ENCODE results near the gene CPED1. TPM values are rescaled to one million over a fixed set of nuclear protein-coding genes. Genes with fewer than 3 reads are reported as not detected.
A peak's percentile ranks its signal among the peaks of the same experiment; 100 is the strongest.

Gene CPED1
- 10 to 100 TPM; 12.9 to 31.6 (median 18.1) TPM for total RNA-seq

- Histone ChIP-seq H3K27me3 (no peaks in the 10 kb centered on the region), H3K4me1 (peaks cover 8 to 25% (median 15%) of the 10 kb centered on the region in 4 donors), H3K9me3 (no peaks in the 10 kb centered on the region), H3K27ac (peak within 1 kb of the TSS; percentile 66 to 88 (median 82)), H3K36me3 (no peaks in the 10 kb centered on the region), H3K4me3 (peak within 1 kb of the TSS; percentile 25 to 49 (median 42))
- DNase-seq = peak; percentile 72 to 95
- peak; percentile 38 to 75 for TF ChIP-seq POLR2AphosphoS5 (IDR thresholded peaks at IDR 0.05)
- TF ChIP-seq EP300 (IDR thresholded peaks at IDR 0.05) = no peak
- TF ChIP-seq, protein P1, sequence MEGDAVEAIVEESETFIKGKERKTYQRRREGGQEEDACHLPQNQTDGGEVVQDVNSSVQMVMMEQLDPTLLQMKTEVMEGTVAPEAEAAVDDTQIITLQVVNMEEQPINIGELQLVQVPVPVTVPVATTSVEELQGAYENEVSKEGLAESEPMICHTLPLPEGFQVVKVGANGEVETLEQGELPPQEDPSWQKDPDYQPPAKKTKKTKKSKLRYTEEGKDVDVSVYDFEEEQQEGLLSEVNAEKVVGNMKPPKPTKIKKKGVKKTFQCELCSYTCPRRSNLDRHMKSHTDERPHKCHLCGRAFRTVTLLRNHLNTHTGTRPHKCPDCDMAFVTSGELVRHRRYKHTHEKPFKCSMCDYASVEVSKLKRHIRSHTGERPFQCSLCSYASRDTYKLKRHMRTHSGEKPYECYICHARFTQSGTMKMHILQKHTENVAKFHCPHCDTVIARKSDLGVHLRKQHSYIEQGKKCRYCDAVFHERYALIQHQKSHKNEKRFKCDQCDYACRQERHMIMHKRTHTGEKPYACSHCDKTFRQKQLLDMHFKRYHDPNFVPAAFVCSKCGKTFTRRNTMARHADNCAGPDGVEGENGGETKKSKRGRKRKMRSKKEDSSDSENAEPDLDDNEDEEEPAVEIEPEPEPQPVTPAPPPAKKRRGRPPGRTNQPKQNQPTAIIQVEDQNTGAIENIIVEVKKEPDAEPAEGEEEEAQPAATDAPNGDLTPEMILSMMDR (IDR thresholded peaks at IDR 0.05) = peak in 1 of 6 experiments; percentile 9
- TF ChIP-seq POLR2A (IDR thresholded peaks at IDR 0.05) = peak in 1 of 4 donors; percentile 30
- 1 to 3% methylated on average over 19 to 27 of the region's 27 CpGs for WGBS, 2 donors
- ATAC-seq (ENCODE audit: low FRiP score in 2 of 2) = peak; percentile 91 to 93
These were observed at the start of gene CPED1 for GRCh38 chr7:120988591-120989256. CPED1 (plus strand) TSS chr7:120988711; CDS start chr7:120989622, 911 bp downstream.

GRCh38 chr7:120939345-120939744, 49.2 kb upstream of the CPED1 start:
- ATAC-seq (ENCODE audit: low FRiP score in 2 of 2) (no peak), DNase-seq (no peak)
- Histone ChIP-seq H3K36me3 (no peaks in the 10 kb centered on the region), H3K9me3 (no peaks in the 10 kb centered on the region), H3K27ac (no peak overlapping the region), H3K27me3 (no peaks in the 10 kb centered on the region), H3K4me3 (no peak overlapping the region), H3K4me1 (peaks cover 0 to 8% (median 1%) of the 10 kb centered on the region in 4 donors)
- no peak for TF ChIP-seq EP300 (IDR thresholded peaks at IDR 0.05)
- WGBS, 2 donors = 61 to 97% methylated on average over 3 of the region's 3 CpGs

DNA sequence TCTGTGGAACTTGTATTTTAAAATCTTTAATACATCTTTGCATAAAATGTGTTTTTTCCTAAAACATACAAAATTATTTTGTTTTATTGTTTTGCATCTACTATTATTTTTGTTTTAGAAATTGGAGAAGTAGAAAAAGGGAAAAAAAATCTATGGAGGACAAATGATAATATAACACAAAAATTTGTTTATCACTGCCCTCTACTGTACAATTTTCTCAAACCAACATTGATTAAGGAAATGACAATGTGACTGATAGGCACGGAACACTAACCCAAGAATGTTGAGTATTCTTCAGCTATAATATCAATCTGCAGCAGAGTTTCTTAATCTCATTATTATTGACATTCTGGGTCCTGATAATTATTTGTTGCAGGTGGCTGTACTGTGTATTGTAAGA, 47.4 kb upstream of the CPED1 start:
- TF ChIP-seq POLR2AphosphoS5 (IDR thresholded peaks at IDR 0.05) = no peak
- no peak for TF ChIP-seq EP300 (IDR thresholded peaks at IDR 0.05)
- TF ChIP-seq, protein P1 (IDR thresholded peaks at IDR 0.05) = peak in 4 of 6 experiments; percentile 7 to 32 (median 21)
- Histone ChIP-seq H3K4me3 (no peak overlapping the region), H3K36me3 (no peaks in the 10 kb centered on the region), H3K9me3 (no peaks in the 10 kb centered on the region), H3K27ac (no peak overlapping the region), H3K27me3 (no peaks in the 10 kb centered on the region), H3K4me1 (peaks cover 0 to 8% (median 1%) of the 10 kb centered on the region in 4 donors)
- no peak for DNase-seq
- 7 to 10% methylated on average over 1 of the region's 1 CpG for WGBS, 2 donors
- peak in 1 of 2 donors; percentile 59 for ATAC-seq (ENCODE audit: low FRiP score in 2 of 2)

DNA sequence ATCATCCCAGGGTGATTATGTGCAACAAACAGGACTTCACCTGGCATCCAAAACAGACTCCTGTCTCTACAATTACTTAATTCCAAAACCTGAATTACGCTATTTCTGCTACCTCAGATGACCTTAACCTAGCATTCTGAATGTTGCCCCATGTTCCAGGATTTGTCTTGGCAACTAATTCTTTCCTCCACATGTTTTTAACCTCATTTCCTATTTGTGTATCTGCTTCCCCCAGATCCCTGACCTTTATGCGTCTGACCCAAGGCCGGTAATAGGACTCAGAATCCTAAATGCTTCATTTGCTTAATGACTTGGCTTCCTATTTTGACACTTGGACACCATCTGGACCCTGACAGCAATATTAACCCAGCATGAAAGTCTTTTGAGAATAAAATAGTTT, 46.7 kb upstream of the CPED1 start:
- ATAC-seq (ENCODE audit: low FRiP score in 2 of 2) (no peak), DNase-seq (no peak)
- TF ChIP-seq POLR2A (IDR thresholded peaks at IDR 0.05) (no peak), EP300 (IDR thresholded peaks at IDR 0.05) (peak in 2 of 4 donors; percentile 32 to 40), POLR2AphosphoS5 (IDR thresholded peaks at IDR 0.05) (peak in 1 of 2 donors; percentile 32)
- TF ChIP-seq, protein P1 (IDR thresholded peaks at IDR 0.05) = no peak
- no peak overlapping the region for H3K27ac ChIP-seq
- no peak overlapping the region for H3K4me3 ChIP-seq
- H3K9me3 ChIP-seq = no peaks in the 10 kb centered on the region
- H3K27me3 ChIP-seq = no peaks in the 10 kb centered on the region
- H3K4me1 ChIP-seq = peaks cover 0 to 8% (median 1%) of the 10 kb centered on the region in 4 donors
- WGBS, 2 donors = 22 to 39% methylated on average over 3 of the region's 3 CpGs
- no peaks in the 10 kb centered on the region for H3K36me3 ChIP-seq

GRCh38 chr7:120942861-120943260, 45.6 kb upstream of the CPED1 start:
- Histone ChIP-seq H3K27me3 (no peaks in the 10 kb centered on the region), H3K27ac (no peak overlapping the region), H3K4me1 (peaks cover 0 to 8% (median 1%) of the 10 kb centered on the region in 4 donors), H3K9me3 (no peaks in the 10 kb centered on the region), H3K36me3 (no peaks in the 10 kb centered on the region), H3K4me3 (no peak overlapping the region)
- WGBS, 2 donors = 91 to 100% methylated on average over 1 of the region's 1 CpG
- DNase-seq (no peak), ATAC-seq (ENCODE audit: low FRiP score in 2 of 2) (no peak)
- TF ChIP-seq POLR2A (IDR thresholded peaks at IDR 0.05) (no peak), POLR2AphosphoS5 (IDR thresholded peaks at IDR 0.05) (no peak), EP300 (IDR thresholded peaks at IDR 0.05) (no peak)
- TF ChIP-seq, protein P1 (IDR thresholded peaks at IDR 0.05) = no peak

Data from upper lobe of left lung (tissue), 6 donors.